Activated B cell treated with CpG ODN at 0.5 μM for 24 hours (primary cell): ENCODE measurements around the gene GNB1. TPM values are rescaled to one million over a fixed set of nuclear protein-coding genes. Genes with fewer than 3 reads are reported as not detected.

Experiments
- ATAC-seq: fragments of 200-7000 bp; cut with Tn5 transposase; one replicate; pipeline ENCODE4 v1.10.0; 2021; ENCODE audit warnings: low read depth, mild to moderate bottlenecking, moderate library complexity
- CTCF ChIA-PET: fragments of 350-600 bp; sonication (Branson Sonifier 250); formaldehyde crosslinking; loops from one replicate; lab custom pipeline; 2021; ENCODE audit warnings: antibody characterized with exemption; lab: Charles Lee
- POLR2A ChIA-PET: fragments of 350-600 bp; sonication (Branson Sonifier 250); formaldehyde crosslinking; loops from one replicate; lab custom pipeline; 2021; ENCODE audit warnings: antibody characterized with exemption; lab: Charles Lee
- DNase-seq: peaks from one replicate; pipeline ENCODE4 v3.0.0; 2022
- H3K27ac Mint-ChIP-seq: one replicate; pipeline ENCODE4 v1.8.0; 2020; ENCODE audit warnings: mixed read lengths
- H3K27me3 Mint-ChIP-seq: one replicate; pipeline ENCODE4 v1.8.0; 2021; ENCODE audit warnings: mixed read lengths
- H3K36me3 Mint-ChIP-seq: one replicate; pipeline ENCODE4 v1.8.0; 2021; ENCODE audit warnings: low read depth, mixed read lengths
- H3K4me1 Mint-ChIP-seq: one replicate; pipeline ENCODE4 v1.8.0; 2021; ENCODE audit warnings: mixed read lengths
- H3K4me3 Mint-ChIP-seq: one replicate; pipeline ENCODE4 v1.8.0; 2020; ENCODE audit warnings: mild to moderate bottlenecking, mixed read lengths
- H3K9me3 Mint-ChIP-seq: one replicate; pipeline ENCODE4 v1.8.0; 2020; ENCODE audit warnings: mixed read lengths
- CTCF ChIP-seq: fragments of 200-600 bp; IDR thresholded peaks from one replicate; pipeline ENCODE4 v1.8.0; 2022; ENCODE audit warnings: antibody characterized with exemption, mild to moderate bottlenecking
- intact Hi-C: fragments of 100-400 bp; cut with micrococcal nuclease; formaldehyde crosslinking; loops from one replicate; pipeline ENCODE4 v1.15.1; 2024
- total RNA-seq: library from RNA; stranded (reverse); gene quantifications from 2 replicates; pipeline ENCODE4 v1.2.3, GENCODE V29; 2022

GNB1 gene
- total RNA-seq, 1 donor from 2014 or later: 302 TPM

GRCh38 chr1:1839311-1839965 lies 51.4 kb downstream of the GNB1 start:
- TF ChIP-seq CTCF: no peak
- Mint-ChIP-seq H3K4me3 (no peak overlapping the region), H3K27me3 (no peaks in the 10 kb centered on the region), H3K27ac (peak overlapping the region; percentile 46), H3K9me3 (no peaks in the 10 kb centered on the region), H3K4me1 (peaks cover 72% of the 10 kb centered on the region), H3K36me3 (peaks cover 33% of the 10 kb centered on the region)
- ChIA-PET CTCF (no interaction called here), POLR2A (interaction anchor here (0.6 to 1.1 kb wide), 5 partner anchors 25 to 208 kb away, joined by 3 to 7 read pairs (median 5); no protein-coding TSS in a partner anchor)
- ATAC-seq (no peak), DNase-seq (no peak)
- intact Hi-C loops: no loop called here

GRCh38 chr1:1836119-1836518 lies 54.8 kb downstream of the GNB1 start:
- DNase-seq (no peak), ATAC-seq (no peak)
- H3K4me1 Mint-ChIP-seq: peaks cover 69% of the 10 kb centered on the region
- no peak overlapping the region for H3K4me3 Mint-ChIP-seq
- intact Hi-C loops: no loop called here
- TF ChIP-seq CTCF: no peak
- peaks cover 54% of the 10 kb centered on the region for H3K36me3 Mint-ChIP-seq
- ChIA-PET POLR2A (interaction anchor here (0.6 to 0.7 kb wide), 2 partner anchors 43 to 176 kb away, joined by 4 to 8 read pairs; no protein-coding TSS in a partner anchor), CTCF (no interaction called here)
- H3K27me3 Mint-ChIP-seq: no peaks in the 10 kb centered on the region
- H3K9me3 Mint-ChIP-seq: no peaks in the 10 kb centered on the region
- no peak overlapping the region for H3K27ac Mint-ChIP-seq

DNA sequence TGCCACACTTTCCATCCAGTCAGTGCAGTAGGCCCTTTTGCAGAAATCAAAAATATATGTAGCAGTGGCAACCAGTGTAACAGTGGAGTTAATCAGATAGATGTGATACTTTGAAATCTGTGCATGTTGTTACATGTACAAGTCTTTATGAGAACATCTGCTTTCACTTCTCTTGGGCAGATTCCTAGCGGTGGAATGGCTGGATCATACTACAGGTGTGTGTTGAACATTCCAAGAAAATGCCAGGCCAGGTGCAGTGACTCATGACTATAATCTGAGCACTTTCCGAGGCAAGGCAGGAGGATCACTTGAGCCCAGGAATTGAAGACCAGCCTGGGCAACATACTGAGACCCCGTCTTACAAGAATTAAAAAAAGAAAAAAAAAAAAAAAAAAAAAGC lies 55.3 kb downstream of the GNB1 start:
- ATAC-seq: no peak
- Mint-ChIP-seq H3K4me1 (peaks cover 65% of the 10 kb centered on the region), H3K4me3 (no peak overlapping the region), H3K36me3 (peaks cover 59% of the 10 kb centered on the region), H3K27ac (peak overlapping the region; percentile 61), H3K27me3 (no peaks in the 10 kb centered on the region), H3K9me3 (no peaks in the 10 kb centered on the region)
- CTCF ChIA-PET: no interaction called here
- DNase-seq: no peak
- no peak for TF ChIP-seq CTCF
- POLR2A ChIA-PET: interaction anchor here (0.6 to 0.7 kb wide), 2 partner anchors 42 to 176 kb away, joined by 4 to 8 read pairs; no protein-coding TSS in a partner anchor
- intact Hi-C loops: loop anchor here (2.0 kb wide), 1 partner anchor 55 kb away; the partner anchor contains the start of gene GNB1

DNA sequence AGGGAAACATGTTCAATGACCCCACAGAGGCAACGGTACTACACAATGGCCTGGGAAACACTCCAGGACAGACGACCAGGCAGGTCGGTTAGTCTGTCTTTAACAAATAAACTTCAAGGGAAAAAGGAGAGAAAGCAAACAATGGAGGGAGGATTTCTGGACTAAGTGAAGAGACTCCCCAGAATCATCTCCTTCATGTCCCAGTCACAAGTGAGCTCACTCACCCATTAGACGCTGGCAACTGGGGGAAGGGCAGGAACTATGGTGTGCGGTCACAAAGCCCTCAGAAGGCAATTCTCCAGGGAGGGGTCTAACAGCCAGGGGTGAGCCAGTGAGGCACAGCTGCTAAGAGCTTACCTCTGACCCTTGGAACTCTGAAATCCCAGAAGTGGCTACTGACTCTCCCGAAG lies 57.0 kb downstream of the GNB1 start:
- ATAC-seq (peak; percentile 92), DNase-seq (peak; percentile 48)
- H3K4me1 Mint-ChIP-seq: peaks cover 57% of the 10 kb centered on the region
- peak overlapping the region; percentile 74 for H3K4me3 Mint-ChIP-seq
- peaks cover 63% of the 10 kb centered on the region for H3K36me3 Mint-ChIP-seq
- H3K9me3 Mint-ChIP-seq: no peaks in the 10 kb centered on the region
- H3K27me3 Mint-ChIP-seq: no peaks in the 10 kb centered on the region
- CTCF ChIA-PET: interaction anchor here (1.2 kb wide), 1 partner anchor 72 kb away, joined by 4 read pairs; no protein-coding TSS in a partner anchor
- no peak for TF ChIP-seq CTCF
- POLR2A ChIA-PET: interaction anchor here (0.9 to 1.2 kb wide), 6 partner anchors 10 to 58 kb away, joined by 3 to 7 read pairs (median 4); no protein-coding TSS in a partner anchor
- peak overlapping the region; percentile 83 for H3K27ac Mint-ChIP-seq
- intact Hi-C loops: loop anchor here (2.0 to 5.0 kb wide), 4 partner anchors 13 to 57 kb away; partner anchors contain the start of genes GNB1 and NADK

- ATAC-seq (peak; percentile 76), DNase-seq (no peak)
- intact Hi-C loops: loop anchor here (2.0 to 5.0 kb wide), 3 partner anchors 13 to 56 kb away; partner anchors contain the start of gene NADK
- Mint-ChIP-seq H3K4me1 (peaks cover 58% of the 10 kb centered on the region), H3K27ac (peak overlapping the region; percentile 83), H3K36me3 (peaks cover 62% of the 10 kb centered on the region), H3K9me3 (no peaks in the 10 kb centered on the region), H3K27me3 (no peaks in the 10 kb centered on the region), H3K4me3 (peak overlapping the region; percentile 74)
- POLR2A ChIA-PET: interaction anchor here (0.9 to 1.2 kb wide), 6 partner anchors 10 to 58 kb away, joined by 3 to 7 read pairs (median 4); no protein-coding TSS in a partner anchor
- CTCF ChIA-PET: interaction anchor here (1.2 kb wide), 1 partner anchor 72 kb away, joined by 4 read pairs; no protein-coding TSS in a partner anchor
- no peak for TF ChIP-seq CTCF
Observed at GRCh38 chr1:1833456-1833855, 57.4 kb downstream of the GNB1 start.
